GM21423 (cell line): ENCODE results near the gene ZBTB7C.

Experiments
- ATAC-seq: cut with Tn5 transposase; IDR thresholded peaks from one replicate; pipeline ENCODE4 v1.9.1; 2021; ENCODE audit warnings: mild to moderate bottlenecking, moderate library complexity; ENCODE audit not compliant: unreplicated experiment

Gene ZBTB7C

DNA sequence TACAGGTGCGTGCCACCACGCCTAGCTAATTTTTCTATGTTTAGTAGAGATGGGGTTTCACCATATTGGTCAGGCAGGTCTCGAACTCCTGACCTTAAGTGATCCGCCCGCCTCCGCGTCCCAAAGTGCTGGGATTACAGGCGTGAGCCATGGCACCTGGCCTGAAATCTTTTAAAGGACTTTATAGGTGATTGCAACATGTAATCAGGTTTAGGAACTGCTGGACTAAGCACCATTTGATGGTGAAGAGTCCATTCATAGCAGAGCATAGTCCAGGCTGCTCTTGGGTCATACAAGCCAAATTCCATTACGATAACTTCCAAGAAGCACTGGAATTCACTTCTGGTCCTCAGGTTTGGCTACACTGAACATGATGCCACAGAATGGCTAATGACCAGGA lies 278.1 kb downstream of the ZBTB7C start:
- ATAC-seq = no peak

DNA sequence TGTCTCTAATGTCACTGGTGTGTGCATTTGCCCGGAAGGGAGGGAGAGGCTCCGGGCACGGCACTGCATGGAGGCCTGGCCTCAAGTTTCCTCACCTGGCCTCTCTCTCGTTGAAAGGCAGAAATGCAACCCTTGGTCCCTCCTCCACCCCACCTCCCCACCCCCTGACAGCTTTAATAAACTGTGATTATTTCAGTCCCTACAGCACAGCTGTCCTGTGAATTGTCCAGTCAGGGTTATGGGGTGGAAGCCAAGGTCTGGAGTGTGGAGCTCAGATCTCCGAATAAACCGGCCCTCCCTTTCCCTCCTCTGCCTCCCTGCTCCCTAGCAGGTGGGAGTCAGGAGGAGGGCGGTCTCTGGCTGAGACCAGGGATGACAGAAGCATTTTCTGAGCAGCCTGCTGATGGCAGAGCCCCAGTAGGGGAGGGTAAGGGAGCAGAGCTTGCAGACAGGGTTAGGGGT lies 279.5 kb downstream of the ZBTB7C start:
- ATAC-seq = no peak

DNA sequence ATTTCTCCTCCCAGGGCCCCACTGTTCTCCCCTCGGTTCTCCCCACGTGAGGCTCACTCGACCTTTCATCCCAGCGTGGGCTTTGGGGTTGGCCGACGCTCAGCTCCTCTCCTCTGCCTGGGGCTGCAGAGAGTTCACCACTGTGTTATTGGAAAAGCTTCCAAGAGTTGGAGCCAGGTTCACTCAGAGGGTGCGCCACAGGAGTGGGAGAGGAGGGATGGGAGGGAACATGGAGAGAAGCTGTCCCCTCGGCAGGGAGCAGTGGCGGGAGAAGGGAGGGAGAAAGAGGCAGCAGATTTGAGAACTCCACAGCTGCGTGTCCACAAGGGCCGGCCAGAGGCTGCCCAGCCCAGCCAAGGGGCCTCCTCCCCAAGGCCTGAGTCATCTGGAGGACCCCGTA lies 281.6 kb downstream of the ZBTB7C start:
- ATAC-seq = no peak

DNA sequence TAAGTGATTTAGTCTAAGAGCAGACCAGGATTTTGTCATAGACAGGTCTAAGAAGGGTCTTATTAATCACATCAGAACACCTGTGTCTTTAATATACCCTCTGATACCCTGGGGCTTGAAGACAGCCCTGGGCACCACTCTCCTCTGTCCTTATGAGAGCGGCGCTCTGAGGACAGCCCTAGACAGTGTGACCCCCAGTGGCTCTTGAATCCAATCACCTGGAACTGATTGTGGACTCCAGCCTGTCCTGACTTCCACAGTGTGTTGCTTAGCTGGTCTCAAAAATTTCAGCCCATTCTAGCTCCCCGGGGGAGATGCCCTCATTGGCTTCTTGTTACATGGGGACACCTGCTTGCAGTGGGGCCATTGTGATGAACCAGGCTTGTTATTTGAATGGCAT lies 282.9 kb downstream of the ZBTB7C start:
- ATAC-seq = no peak

DNA sequence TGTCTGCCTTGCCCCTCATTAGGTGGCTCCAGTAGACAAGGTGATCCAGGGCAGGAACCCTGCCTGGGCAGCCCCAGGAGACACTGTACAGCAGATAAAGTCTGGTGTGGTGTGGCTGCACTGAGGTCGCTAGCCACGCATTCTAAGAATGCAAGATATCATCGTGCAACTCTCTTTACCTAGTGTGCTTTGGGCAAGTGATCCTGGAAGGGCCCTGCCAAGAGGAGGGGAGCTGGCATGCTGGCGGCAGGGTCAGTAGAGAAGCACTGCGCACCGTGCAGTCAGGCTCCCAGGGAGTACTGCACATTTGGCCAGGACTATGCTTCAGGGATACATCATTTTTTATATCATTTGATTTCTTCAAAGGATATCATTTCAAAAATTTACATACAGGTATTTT lies 283.5 kb downstream of the ZBTB7C start:
- no peak for ATAC-seq

DNA sequence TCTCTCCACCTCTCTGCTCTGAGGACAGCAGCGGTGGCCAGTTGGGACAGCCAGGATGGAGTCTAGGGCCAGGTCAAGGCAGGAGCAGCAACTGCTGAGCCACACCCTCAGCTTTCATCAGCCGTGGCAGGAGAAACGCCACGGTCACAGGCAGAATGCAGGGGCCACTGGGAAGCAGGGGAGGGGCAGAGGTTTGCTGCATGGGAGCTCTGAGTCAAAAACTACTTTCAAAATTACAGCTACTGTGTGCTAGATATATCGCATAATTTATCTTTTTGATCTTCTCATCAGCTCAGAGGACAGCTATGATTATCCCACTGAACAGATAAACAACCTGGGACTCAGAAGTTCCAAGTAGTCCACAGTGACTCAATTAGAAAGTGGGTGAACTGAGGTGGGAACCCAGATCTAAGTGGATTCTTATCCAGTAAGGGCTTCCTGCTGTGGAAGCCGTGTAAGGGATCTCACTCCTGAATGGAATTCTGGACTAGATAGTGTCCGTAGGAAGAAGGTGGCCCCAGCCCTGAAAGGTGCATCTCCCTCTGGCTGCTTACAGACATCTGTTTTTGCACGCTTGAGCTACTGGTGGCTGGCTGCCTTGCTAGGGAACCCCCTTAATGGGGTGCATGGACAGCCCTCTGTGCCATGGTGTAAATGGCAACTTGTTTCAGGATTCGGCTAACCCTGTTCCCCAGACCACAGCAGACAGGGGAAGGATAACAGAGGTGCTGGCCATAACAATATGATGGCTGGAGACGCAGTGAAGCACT lies 284.1 kb downstream of the ZBTB7C start:
- no peak for ATAC-seq

DNA sequence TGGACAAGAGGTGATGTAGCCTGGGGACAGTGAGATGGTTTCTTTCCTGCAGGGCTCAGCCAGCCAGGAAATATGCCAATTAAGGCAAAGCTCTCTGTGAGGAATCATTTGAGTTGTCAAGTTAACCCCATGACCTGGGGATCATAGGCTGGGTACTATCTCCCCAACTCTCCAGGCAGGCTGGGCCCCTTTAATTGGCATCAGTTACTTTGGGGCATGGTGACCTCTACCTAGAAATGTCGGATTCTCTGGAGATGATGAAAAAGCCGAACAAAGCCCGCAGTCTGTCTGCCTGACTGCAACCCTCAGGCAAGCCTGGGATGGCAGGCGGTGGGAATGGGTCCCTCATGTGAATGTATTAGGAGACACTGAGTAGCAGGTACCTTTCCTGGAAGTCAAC lies 285.2 kb downstream of the ZBTB7C start:
- no peak for ATAC-seq

DNA sequence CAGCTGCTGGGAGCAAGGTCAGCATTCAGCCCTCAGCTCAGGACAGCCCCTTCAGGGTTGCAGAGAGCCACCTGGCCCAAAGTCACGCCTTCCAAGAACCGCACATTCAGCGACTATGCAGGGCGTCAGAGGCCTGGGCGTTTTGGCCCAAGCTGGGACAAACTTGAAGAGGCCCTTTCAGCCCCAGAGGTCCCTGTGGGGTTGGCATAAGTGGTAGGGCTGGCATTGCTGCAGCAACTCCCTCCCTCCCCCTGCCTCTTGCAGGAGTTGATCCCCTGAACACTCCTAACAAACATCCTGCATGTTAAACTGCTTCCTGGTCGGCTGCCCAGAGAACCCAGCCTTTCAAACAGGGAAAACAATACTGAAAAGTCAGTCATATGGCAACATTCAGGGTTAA lies 285.9 kb downstream of the ZBTB7C start:
- ATAC-seq = no peak

DNA sequence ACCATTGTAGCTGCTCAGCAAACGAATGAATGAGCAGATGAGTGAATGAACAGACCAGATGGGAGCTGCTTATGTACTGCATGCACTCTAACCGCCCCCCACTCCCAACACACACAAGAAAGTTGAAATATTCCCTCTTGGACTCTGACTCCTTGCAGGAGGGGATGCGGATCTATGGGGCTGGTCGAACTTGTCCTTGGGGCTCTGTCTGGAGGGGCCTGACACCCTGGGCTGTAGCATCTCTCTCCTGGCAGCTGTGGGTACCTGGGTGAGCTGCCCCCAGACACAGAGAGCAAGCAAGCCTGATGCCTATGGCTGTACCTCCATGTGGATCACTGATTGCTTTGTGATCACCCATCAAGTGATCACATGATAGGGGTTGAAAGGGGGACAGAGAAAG lies 286.4 kb downstream of the ZBTB7C start:
- no peak for ATAC-seq

DNA sequence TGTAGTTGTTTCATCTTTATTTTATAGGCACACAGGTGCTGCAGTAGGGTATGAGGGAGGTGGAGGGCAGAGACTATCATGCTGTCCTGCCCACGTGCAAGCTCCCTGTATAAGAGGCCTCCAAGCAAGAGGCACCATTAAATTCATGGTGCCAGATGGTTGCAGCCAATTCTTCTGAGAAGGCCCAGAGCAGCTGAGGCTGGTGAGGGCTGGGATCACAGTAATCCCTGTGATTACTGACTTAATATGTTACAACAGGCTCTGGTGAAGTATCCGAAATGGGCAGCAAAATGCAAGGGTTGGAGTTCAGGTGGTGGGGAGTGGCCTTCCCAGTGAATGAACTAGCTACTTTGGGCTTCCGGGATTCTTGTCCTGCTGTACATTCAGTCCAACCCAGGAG lies 286.8 kb downstream of the ZBTB7C start:
- ATAC-seq = no peak

DNA sequence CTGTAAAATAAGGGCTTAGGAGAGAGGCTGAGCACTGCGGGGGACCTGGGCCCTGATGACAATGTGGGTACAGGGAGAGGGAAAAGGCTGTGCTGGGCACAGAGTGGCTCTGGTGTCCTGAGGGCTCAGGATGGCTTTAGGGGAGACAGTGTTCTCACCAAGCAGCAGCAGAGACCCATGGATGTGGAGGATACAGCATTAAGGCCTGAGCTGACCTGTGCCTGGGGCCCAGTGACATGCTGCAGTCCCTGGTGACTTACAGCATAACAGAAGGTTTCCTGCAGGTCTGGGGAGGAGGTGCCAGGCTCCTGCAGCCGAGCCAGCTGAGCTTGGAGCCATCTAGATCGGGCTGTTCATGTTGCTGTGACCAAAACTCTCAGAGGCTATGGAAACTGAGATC lies 287.4 kb downstream of the ZBTB7C start:
- ATAC-seq = no peak

DNA sequence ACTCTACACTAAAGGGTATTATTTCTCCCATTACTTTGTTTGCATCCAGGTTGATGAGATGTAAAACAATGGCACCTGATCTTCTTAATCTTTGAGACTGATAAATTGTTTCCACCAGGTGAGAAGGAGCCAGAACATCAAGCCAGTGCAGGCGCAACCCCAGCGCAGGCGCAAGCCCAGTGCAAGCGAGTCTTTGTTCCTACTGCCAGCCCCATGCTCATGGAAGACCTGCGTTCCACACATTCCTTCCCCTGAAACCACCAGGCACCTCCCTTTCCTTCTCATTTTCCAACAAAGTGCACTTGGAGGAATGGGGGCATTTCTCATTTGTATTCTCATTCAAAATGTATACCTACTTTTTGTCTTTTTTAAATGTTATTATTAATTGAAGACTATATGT lies 290.0 kb downstream of the ZBTB7C start:
- no peak for ATAC-seq

DNA sequence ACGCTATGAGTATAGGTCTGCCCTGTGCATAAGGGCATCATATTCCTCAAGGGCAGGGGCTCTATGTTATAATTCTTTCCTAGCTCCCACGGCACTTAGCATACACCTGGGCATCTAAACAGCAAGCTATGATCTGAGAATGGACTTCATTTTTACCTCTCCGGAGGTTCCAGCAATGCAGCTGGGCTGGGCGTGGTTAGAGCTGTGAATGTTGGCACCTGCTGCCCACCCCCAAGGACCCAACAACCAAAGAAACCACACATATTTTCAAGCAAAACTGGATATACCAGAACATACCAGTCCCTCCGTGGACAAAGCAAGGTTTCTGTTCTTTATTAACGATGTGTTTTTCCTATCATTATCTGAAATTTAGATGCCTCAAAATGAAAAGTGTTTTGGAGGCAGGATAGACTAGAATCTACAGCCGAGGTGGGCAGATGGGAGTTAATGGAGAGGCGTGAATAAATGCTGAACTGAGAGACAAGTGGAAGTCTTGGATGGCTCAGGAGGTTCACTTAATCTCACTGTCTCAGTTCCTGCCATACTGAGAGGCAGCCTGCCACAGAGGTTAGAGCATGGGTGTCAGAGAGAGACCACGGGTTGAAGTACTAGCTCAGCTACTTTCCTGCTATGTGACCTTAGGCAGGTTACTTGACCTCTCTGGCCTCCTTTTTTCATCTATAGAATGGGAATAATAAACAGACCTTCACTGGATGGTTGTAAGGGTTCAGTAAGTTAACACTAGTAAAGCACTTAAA lies 292.1 kb downstream of the ZBTB7C start:
- ATAC-seq = no peak

DNA sequence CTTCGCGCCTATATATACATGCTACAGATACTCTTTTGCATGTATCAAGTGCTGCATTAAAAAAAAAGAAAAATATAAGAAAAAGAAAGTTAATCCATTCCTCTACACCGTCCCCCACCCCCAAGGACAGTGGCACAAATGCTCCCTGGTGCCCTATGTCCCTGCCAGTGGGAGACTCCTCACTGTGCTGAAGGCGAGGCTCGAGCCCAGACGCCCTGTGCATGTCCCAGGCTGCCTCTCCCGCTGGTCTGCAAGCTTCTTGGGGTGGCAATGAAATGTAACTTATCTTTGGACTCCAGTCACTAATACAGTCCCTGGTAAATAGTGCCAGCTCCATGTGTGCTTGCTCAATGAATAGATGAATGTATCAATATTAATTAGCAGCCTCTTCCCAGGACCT lies 293.2 kb downstream of the ZBTB7C start:
- no peak for ATAC-seq

DNA sequence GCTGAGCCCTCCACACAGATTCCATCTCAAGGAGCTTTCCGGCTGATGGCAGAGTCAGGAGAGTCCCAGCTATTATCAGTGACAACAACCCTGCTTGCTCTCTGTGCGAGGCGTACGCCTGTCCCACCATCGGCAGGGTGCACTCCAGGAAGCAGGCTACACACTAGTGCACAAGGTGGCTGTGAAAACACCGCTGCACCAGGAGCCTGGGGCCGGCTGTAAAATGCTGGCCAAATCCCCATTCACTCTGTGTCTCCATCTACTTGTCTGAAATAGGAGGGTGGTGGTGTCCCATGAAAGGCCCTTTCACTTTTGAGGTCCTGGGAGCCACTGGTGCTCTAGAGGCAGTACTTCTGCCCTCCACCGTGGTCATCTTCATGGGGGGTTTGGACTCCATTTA lies 295.5 kb downstream of the ZBTB7C start:
- no peak for ATAC-seq

DNA sequence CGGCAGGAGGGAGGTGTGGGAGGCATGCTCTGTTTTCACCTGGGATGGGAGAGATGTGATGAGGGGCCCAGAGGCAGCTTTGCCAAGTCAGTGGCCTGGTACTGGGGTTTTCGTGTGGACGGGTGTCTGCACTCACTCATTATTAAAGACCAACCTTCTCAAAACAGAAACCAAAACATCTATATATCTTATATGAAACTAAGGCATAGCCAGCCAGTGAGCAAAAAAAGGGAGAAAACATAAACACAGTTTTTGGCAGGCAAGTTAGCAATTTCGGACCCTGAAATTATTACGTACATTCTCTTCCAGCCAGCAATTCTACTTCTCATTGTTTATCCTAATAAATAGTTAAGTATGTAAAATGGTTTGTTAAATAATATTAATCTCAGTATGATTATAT lies 297.6 kb downstream of the ZBTB7C start:
- no peak for ATAC-seq

DNA sequence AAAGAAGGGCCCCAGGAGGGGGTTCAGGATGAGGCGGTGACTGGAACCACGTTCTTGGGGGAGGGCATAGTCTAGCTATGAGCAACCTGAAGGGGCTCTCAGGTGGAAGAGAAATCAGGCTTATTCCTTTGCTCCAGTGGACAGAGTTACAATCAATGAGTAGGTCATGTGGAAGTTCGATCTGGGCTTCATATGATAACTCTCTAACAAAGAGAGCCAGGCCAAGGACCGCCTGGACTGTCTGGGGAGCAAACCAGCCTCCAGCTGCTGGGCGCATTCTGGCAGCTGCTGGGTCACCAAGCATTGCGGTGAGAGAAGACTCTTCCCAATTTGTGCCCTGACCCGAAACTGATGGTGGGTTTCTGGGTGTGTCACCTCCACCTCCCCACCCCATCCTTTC lies 298.4 kb downstream of the ZBTB7C start:
- ATAC-seq = no peak

DNA sequence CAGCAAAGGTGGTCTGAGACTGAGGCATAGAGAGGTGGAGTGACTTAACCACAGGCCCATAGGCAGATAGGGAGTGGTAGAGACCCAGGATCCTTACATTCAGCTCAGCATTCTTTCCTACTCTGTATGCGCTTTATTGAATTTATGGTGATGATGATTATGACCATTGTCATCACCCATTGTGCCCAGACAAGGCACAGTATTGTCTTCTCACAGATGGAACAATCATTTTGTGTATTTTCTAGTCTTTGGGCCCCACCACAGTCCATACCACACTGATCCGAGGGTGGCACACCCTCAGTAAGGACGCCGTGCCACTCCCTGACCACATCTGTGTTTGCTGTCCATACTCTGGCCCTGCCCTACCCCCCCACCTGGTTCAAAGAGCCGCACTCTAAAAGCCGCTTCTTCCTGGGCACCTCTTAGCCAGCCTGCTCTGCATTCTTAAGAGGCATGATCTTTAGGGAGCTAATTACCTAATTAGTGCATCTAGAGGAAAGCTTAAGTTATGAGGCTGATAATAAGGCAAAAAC lies 299.2 kb downstream of the ZBTB7C start:
- no peak for ATAC-seq

DNA sequence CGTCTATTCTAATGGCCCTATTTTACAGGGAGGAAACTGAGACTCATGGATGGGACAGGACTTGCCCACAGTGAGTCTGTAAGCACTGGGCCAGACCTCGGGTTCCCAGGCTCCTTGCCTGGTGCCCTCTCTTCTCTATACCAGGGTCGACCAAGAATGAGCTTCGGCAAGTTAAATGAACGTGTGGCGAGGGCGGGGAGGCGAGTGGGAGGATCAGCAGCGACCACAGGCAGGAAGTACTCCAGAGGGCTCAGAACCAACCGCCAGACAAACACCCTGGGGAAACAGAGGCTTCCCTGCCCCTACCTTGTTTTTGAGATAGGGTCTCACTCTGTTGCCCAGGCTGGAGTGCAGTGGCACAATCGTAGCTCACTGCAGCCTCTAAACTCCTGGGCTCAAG lies 301.0 kb downstream of the ZBTB7C start:
- no peak for ATAC-seq

DNA sequence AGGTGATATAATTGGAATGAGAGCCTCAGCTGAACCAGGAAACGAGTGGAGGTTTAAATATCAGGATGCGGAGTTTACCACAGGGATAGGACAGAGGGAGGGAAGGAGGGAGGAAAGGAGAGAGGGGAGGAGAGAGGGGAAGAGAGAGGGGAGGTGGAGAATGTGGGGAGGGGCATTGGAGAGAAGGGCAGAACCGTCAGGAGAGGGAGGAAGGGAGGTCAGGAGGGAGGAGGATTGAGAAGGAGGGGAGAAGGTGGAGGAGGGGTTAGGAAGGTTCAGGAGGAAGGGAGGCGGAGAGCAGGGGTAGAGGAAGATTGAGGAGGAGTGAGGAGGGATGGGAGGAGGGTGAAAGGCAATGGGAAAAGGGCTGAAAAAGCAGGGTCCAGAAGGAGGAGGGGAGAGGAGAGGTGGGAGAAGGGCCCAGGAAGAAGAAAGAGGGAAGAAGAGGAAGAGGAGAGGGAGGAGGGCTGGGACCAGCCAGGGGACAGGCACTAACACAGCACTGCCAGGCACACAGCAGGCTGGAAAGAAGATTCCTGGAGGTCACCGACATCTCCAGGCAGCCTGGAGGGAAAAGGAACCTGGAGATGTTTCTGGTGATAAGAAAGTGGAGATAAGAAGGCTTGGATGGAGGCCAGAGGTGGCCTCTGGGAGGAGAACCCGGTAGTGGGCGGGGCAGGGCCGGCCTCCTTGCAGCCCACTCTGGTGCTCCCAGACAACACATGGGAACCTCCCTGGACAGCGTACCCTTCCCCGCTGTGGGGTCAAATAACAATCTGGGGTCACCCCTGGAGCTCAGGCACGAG lies 302.0 kb downstream of the ZBTB7C start:
- ATAC-seq = no peak

DNA sequence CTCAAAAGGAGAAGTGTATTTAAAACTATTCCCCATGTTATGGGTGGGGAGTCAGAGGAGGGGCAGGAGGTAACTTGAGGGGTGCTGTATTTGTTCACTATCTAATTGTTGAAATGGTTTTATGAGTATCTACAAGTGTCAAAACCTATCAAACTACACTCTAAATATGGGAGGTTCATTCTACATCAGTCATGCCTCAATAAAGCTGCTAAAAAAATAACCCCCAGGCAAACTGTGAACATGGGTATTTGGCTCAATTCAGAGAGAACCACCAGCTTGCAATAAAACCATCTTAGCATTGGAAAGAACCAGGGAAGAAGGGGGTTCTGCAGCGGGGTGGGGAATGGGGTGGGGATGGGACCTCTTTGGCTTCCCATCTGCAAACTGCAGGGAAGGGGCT lies 302.7 kb downstream of the ZBTB7C start:
- no peak for ATAC-seq
